ENCODE results near the gene REPIN1.

Gene REPIN1

DNA sequence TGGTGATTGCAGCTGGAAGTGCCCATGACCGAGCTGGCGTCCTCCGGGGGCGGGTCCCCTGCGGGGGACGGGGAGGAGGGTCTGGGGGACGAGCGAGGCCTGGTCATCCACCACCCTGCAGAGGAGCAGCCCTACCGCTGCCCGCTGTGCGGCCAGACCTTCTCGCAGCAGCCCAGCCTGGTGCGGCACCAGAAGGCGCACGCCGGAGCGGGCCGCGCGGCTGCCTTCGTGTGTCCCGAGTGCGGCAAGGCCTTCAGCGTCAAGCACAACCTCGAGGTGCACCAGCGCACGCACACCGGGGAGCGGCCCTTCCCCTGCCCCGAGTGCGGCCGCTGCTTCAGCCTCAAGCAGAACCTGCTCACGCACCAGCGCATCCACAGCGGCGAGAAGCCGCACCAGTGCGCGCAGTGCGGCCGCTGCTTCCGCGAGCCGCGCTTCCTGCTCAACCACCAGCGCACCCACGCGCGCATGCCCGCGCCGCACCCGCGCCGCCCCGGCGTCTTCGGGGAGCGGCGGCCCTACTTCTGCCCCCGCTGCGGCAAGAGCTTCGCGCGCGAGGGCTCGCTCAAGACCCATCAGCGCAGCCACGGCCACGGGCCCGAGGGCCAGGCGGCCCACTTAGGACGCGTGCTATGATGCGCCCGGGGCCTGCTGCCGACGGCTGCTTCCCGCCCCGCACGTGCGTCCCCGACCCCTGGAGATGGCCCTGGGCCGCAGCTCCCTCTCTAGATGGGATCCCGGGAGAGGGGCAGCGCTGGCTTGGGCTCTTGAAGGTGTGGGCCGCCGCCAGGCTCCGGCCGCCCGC is 39.2 kb downstream of the REPIN1 start:
- DNase-seq (ENCODE audit: low spot score): no peak

- DNase-seq (ENCODE audit: low spot score): no peak
These were observed 40.0 kb downstream of the REPIN1 start for GRCh38 chr7:150408393-150409299.

DNA sequence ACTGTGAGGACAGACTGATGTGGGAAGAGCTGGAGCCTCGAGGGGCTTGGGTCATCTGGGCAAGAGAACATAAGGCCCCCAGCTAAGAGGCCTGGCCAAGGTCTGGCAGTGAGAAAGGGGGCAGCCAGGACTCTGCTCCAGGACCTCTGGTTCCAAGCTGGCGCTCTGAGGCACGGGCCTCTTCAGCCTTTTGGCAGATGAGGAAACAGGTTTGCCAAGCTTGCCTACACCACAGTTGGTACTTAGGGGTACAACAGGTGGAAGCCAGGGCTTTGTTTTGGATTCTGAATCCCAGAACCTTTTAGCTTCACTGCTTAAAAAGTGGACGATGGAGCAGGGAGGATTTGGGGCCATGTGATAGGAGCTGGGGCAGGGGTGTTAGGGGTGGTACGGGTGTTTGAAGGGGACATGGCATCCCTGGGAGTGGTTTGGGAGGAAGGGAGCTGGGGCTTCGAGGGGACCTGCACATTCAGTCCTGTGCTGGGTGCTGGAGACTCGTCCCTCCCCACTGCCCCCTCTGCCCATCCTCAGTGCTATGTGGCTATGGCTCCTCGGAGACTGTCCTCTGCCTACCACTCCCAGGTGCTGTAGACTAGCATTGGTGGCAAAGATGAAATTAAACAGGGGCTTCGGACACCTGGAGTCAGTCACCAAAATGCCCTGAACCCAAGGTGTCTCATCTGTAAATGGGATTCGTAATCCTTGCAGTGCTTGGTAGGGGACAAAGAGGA is 40.8 kb downstream of the REPIN1 start:
- no peak for DNase-seq (ENCODE audit: low spot score)

DNA sequence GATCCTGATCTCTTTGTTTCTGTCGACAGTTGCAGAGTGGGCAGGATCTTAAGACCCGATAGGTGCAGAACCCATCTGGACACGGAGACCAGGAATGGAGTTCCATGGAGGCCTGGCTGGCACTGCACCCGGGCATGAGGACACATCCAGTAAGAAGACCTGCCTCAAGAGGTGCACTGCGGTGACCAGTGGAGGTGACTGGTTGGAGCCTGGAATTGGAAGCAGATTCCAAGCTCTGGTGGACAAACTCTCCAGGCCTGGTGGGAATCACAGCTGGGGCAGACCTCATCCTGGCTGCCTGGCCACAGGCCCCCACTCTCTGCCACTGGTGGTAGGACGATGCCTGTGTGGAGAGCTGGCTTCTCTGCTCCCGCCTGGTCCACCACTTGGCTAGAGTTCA is 41.5 kb downstream of the REPIN1 start:
- DNase-seq (ENCODE audit: low spot score): no peak

GRCh38 chr7:150410680-150411346 is 42.2 kb downstream of the REPIN1 start:
- DNase-seq (ENCODE audit: low spot score): no peak

DNA sequence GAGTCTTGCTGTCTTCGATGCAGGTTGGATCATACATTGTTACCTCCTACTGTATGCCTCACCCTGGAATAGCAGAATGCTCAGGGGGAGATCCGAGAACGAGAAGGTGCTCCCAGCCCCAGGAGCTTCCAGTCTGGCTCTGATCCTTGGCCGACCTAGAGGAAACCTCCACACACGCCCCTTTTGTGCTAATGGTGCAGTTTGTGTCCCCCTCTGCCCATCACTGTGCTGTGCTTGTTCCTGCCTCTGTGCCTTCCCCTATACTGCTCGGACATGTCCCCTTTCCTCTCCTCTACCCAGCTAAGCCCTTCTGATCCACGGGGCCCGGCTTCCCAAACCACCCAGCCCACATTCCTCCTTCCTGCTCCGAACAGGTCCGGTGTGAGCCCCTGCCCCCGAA is 43.0 kb downstream of the REPIN1 start:
- no peak for DNase-seq (ENCODE audit: low spot score)

- no peak for DNase-seq (ENCODE audit: low spot score)
These were observed 43.4 kb downstream of the REPIN1 start for GRCh38 chr7:150412016-150412415.

DNA sequence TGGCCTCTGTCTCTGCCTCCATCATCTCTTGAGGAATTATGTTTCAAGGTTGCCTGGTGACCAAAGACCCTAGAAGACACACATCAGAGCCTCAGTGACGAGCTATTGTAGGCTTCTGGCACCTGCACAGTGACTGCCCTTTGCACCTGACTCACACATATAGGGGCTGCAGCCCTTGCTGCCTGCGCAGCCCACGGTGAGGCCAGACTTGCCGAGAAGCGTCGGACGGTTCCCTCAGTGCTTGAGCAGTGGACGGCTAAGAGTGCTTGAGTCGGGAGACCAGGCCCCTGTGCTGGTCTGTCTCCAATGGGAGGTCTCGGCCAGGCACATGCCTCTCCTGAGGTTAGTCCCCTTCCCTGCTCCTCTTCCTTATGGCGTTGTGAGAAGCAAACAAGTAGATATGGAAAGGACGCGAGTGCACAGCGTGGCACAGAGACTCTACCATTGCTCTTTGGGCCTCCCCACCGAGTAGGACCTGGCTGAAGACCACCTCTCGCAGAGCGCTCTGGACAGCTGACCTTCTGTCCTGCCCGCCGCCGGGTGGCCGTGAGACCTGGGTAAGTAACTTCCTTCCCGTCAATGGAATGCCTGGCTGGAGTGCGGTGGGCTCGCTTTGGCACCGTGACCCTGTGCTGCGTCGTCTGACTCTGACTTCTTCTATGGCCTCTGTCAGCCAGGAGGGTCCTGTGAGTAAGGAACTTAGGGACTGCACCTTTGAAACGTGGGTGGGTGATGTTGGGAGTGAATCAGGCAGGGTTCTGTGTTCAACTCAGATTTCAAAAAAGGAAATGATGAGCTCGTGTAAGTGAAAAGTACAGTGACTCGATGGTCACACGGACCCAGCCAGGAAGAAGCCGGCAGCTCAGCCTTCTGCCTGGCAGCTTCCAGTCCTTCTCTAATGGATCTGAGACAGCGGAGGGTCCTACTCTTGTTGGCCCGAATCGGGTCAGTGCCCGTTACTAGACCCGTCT is 44.2 kb downstream of the REPIN1 start:
- DNase-seq (ENCODE audit: low spot score): no peak

GRCh38 chr7:150413640-150414081 is 45.0 kb downstream of the REPIN1 start:
- no peak for DNase-seq (ENCODE audit: low spot score)

DNA sequence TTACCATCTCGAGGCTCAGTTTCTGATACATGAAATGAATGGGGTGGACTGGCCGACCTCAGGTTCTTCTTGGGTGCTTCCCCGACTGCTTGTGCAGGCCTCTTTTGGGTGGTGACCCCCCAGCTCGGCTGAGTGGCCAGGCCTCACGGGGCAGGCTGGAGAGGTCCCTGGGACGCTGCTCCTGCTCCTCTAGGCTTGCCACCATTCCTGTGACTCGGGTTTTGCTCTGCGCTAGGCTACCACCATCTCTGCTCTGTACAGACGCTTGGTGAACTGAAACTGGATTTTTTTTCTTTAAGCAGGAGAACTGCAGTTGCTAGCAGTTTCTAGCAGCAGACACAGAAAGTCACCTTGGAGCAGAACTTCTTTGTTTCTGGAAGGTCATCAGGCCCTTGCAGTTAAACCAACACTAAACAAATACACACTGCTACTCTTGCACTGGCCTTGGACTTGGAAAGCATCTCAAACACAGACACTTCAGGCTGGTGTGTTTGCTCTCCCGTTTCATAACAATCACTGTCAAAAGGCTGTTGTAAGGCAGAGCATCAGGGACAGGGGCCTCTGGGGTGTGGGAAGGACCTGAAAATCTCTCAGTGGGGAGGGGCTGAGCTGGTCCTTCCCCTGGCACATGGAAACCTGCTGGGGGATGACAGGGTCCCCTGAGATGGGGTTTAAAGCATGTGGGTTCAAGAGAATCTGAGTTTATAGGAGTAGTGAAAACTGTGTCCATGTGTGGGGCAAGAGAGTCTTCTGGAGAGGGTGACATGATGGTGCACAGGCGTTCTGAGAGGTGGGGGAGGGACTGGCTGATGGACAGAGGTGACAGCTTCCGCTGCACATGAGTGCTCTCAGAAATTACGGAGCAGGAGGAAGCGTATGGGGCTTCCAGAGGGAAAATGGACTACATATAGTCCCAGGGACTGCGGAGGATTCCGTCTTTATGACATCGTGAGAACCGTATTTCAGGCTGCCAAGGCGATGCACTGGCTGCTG is 46.8 kb downstream of the REPIN1 start:
- no peak for DNase-seq (ENCODE audit: low spot score)

- DNase-seq (ENCODE audit: low spot score): no peak
These were observed 48.6 kb downstream of the REPIN1 start for GRCh38 chr7:150417239-150417638.

DNA sequence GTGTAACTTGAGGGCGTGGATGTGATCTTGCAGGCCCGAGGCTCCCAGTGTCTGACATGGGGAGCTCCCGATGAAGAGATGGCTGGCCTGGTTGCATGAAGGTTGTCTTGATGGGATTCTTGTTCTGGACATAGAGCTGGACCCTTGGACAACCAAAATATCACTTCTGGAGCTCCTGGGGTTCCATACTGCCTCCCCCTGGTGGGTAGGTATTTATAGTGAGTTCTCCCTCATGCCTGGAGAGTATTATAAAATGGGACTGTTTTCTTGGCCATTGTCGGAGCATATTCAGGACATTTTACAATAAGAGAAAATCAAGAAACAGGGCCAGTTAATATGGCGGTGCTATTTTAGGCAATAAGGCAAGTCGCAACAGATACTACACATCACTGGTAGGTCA is 49.2 kb downstream of the REPIN1 start:
- DNase-seq (ENCODE audit: low spot score): no peak

- no peak for DNase-seq (ENCODE audit: low spot score)
These were observed 51.6 kb downstream of the REPIN1 start for GRCh38 chr7:150420242-150420641.

- DNase-seq (ENCODE audit: low spot score): peak; percentile 83
These were observed 52.5 kb downstream of the REPIN1 start for GRCh38 chr7:150420987-150421674.

GRCh38 chr7:150421831-150422230 is 53.2 kb downstream of the REPIN1 start:
- no peak for DNase-seq (ENCODE audit: low spot score)

Measured in hematopoietic multipotent progenitor cell treated with erythropoietin and hydrocortisone succinate and interleukin-3 and kit ligand, for 15 days (in vitro differentiated cells).